Measurements from ENCODE around the gene CA5B.

Gene CA5B

GRCh38 chrX:15769300-15769954 is 31.4 kb downstream of the CA5B start:
- H3K4me3 ChIP-seq (ENCODE audit: low read depth, low read length), result no peak overlapping the region

GRCh38 chrX:15781961-15782699 is 44.1 kb downstream of the CA5B start:
- no peak for TF ChIP-seq CTCF (IDR thresholded peaks at IDR 0.05; ENCODE audit: borderline replicate concordance, insufficient read depth, low read depth, low read length)

More at GRCh38 chrX:15769300-15769954, 31.4 kb downstream of the CA5B start:
- no peak for TF ChIP-seq CTCF (IDR thresholded peaks at IDR 0.05; ENCODE audit: borderline replicate concordance, insufficient read depth, low read depth, low read length)

GRCh38 chrX:15785176-15785750 is 47.2 kb downstream of the CA5B start:
- H3K4me3 ChIP-seq (ENCODE audit: low read depth, low read length), result no peak overlapping the region
- no peak for TF ChIP-seq CTCF (IDR thresholded peaks at IDR 0.05; ENCODE audit: borderline replicate concordance, insufficient read depth, low read depth, low read length)

More at GRCh38 chrX:15781961-15782699, 44.1 kb downstream of the CA5B start:
- peak overlapping the region; percentile 28 for H3K4me3 ChIP-seq (ENCODE audit: low read depth, low read length)

- TF ChIP-seq CTCF (IDR thresholded peaks at IDR 0.05; ENCODE audit: borderline replicate concordance, insufficient read depth, low read depth, low read length), result no peak
- no peak overlapping the region for H3K4me3 ChIP-seq (ENCODE audit: low read depth, low read length)
Observed at GRCh38 chrX:15786915-15787314, 48.8 kb downstream of the CA5B start.

- TF ChIP-seq CTCF (IDR thresholded peaks at IDR 0.05; ENCODE audit: borderline replicate concordance, insufficient read depth, low read depth, low read length), result no peak
- peak within 1 kb of the TSS; percentile 99 for H3K4me3 ChIP-seq (ENCODE audit: low read depth, low read length)
Observed at GRCh38 chrX:15789979-15790768, 52.1 kb downstream of the CA5B start, which contains the start of gene ZRSR2. Gene ZRSR2, plus strand, starts transcription at chrX:15790484. Its CDS starts 12 bp downstream, at chrX:15790496.

GRCh38 chrX:15790769-15791290 is 52.8 kb downstream of the CA5B start:
- peak overlapping the region; percentile 99 for H3K4me3 ChIP-seq (ENCODE audit: low read depth, low read length)
- no peak for TF ChIP-seq CTCF (IDR thresholded peaks at IDR 0.05; ENCODE audit: borderline replicate concordance, insufficient read depth, low read depth, low read length)
